Endothelial cell of umbilical vein (primary cell): ENCODE data around the gene SRRD.

Source experiments
- CTCF ChIP-seq, 2 donors: IDR thresholded peaks; 1 replicate in 1 of 2; 2 replicates in 1 of 2; pipeline ENCODE4 v1.5.1; 2011; ENCODE audit warnings: low read length in 2 of 2, mild to moderate bottlenecking in 2 of 2, moderate library complexity in 2 of 2, control low read depth in 1 of 2, inconsistent platforms in 1 of 2, low read depth in 1 of 2; ENCODE audit not compliant: insufficient read depth in 1 of 2; ENCODE audit errors: extremely low read depth in 1 of 2
- EZH2 ChIP-seq: IDR thresholded peaks from 2 replicates; pipeline ENCODE4 v1.6.1; 2012; ENCODE audit warnings: borderline replicate concordance, low read depth, mild to moderate bottlenecking, moderate library complexity, low read length, inconsistent platforms; ENCODE audit not compliant: severe bottlenecking
- FOS ChIP-seq: IDR thresholded peaks from 2 replicates; pipeline ENCODE4 v1.6.1; 2011; ENCODE audit warnings: mild to moderate bottlenecking, low read length, moderate library complexity, borderline replicate concordance; ENCODE audit not compliant: insufficient read depth
- POLR2A ChIP-seq: IDR thresholded peaks from 2 replicates; pipeline ENCODE4 v1.6.1; 2012; ENCODE audit warnings: low read depth, mild to moderate bottlenecking, control low read depth, low read length
- TF ChIP-seq, protein P1 (sequence below): IDR thresholded peaks from 2 replicates; pipeline ENCODE4 v1.6.1; 2011; ENCODE audit not compliant: insufficient read depth, insufficient read length

DNA sequence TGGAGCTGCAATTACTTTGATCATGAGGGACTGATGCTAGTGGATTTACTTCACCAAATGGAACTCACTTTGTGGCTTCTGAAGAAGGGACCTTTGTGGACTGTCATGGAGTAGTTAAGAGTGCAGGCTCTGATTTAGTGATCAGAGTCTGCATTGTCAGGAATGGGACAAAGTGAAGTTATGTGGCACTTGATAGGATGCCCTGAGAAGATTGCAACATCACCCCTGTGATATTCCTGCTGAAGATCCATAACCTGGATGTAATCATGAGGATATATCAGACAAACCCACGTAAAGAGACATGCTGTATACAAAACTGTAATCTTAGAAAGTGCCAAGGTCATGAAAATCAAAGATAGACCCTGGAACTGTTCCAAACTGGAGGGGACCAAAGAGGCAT lies 30.2 kb downstream of the SRRD start:
- TF ChIP-seq CTCF (IDR thresholded peaks at IDR 0.05; ENCODE audit: extremely low read depth in 1 of 2, insufficient read depth in 1 of 2, low read depth in 1 of 2, low read length in 2 of 2) (no peak), POLR2A (no peak), EZH2 (no peak), FOS (no peak)
- TF ChIP-seq, protein P1, sequence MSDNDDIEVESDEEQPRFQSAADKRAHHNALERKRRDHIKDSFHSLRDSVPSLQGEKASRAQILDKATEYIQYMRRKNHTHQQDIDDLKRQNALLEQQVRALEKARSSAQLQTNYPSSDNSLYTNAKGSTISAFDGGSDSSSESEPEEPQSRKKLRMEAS = no peak
